ENCODE results near the gene CHN2.
"Not testable (repeated sequence)": the region's sequence is repeated elsewhere in the genome, so short reads cannot be mapped to it uniquely, and the experiment has no call there.

CHN2 gene

GRCh38 chr7:29190349-29191045 is 4.1 kb upstream of the CHN2 start:
- DNase-seq, result no peak

DNA sequence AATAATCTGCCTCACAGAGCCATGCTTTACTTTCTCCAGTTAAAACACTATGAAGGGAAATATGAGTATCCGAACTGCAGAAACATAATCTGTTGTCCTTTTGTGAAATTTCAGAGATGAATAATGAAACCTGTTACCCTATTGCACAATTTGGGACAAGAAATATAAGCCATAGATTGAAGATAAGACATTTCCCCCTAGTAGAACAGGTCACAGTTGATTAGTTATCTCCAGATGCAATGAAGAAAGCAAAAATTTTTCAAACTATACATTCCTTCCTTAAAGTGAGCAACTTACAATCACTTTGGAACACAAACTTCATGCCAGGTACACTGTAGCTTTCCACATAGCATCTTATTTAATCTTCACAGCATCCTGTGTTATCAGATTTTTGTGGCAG is 2.3 kb upstream of the CHN2 start:
- no peak for DNase-seq

- no peak for DNase-seq
Observed at GRCh38 chr7:29192811-29193210, 1.8 kb upstream of the CHN2 start.

- DNase-seq, result no peak
Observed at GRCh38 chr7:29193316-29194205, 1.0 kb upstream of the CHN2 start.

DNA sequence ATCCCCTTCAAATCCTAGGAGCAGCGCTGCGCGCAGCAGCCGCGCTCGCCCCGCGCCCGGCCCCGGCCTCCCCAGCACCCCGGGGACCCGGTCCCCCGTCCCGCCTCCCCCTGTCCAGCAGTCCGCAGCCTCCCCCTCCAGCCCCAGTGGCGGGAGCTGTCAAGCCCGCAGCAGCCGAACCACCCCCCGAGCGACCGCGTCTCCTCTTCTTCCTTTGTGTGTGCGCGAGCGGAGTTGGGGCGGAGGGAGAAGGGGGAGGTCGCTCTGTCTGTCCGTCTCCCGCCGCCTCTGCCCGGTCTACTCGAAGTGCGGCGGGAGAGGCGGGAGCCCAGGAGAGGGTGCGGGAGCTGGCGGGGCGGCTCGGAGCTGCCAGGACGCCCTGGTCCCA is 375 bp upstream of the CHN2 start:
- DNase-seq, result peak in 1 of 2 experiments; percentile 2

DNA sequence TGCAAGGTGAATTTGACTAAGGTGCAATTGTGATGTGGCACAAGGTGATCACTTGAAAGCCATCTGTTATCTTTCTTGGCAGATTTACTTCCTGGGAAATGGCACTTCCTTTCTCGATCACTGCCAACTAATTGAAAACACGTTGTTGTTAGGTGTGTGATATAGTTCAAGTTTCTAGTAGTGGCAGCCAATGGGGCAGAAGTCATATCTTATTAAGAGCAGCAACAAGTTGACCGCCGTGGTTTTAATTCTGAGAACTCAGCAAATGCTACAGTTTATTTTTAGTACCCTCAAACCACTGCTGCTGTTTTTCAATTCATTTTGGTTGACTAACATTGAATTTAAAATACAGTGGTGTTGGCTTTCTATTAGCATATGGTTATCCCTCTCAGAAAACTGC is 1.6 kb downstream of the CHN2 start:
- DNase-seq, result no peak

- no peak for DNase-seq
Observed at GRCh38 chr7:29196971-29197595, 2.5 kb downstream of the CHN2 start.

GRCh38 chr7:29197916-29198315 is 3.3 kb downstream of the CHN2 start:
- no peak for DNase-seq

DNA sequence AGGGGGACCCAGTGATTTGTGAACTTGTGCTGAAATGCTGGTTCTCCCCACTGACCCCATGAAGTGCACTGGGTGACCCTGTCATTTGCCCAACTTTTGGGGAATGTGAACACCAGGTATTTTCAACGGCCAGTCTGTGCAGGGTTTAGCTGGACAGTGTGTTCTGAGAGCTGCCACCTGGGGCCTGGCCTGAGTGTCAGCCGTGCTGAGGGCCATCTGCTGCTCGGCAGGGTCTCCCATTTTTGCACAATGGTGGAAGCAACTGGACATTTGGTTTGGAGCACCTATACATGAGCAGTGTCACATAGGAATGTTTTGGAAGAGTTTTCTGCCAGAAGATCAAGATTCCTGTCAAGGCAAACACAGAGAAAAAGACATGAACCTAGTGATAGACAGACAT is 5.2 kb downstream of the CHN2 start:
- no peak for DNase-seq

- DNase-seq, result no peak
Observed at GRCh38 chr7:29202651-29203069, 8.1 kb downstream of the CHN2 start.

- DNase-seq, result no peak
Observed at GRCh38 chr7:29204491-29205272, 10.1 kb downstream of the CHN2 start.

DNA sequence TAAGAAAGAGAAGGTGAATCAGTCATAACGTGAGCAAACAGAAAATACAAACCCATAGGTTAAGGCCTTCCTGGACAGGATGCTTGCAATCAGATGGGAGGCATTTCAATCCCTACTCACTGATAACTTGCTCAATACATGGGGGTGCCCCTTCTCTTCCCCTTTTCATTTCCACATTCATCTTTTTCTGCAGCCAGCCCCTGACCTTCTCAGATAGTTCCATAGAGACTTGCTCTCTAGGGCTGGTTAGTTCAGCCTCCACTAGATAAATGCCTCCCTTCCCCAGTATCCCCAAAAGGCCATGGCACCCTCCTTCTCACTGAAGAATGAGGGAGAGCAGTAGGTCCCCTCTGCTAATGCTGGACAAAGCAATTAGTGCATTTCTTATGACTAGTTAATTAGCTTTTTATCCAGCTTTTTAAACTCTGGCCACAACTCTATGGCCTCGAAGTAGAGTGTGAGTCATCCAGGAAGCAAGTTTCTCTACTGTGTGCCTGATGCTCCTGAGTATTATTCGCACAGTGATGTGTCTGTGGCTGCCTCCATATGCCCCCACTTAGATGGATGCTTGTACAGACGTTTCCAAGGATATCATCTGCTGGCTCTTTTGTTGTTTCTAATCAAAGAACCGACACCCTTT is 12.7 kb downstream of the CHN2 start:
- no peak for DNase-seq

DNA sequence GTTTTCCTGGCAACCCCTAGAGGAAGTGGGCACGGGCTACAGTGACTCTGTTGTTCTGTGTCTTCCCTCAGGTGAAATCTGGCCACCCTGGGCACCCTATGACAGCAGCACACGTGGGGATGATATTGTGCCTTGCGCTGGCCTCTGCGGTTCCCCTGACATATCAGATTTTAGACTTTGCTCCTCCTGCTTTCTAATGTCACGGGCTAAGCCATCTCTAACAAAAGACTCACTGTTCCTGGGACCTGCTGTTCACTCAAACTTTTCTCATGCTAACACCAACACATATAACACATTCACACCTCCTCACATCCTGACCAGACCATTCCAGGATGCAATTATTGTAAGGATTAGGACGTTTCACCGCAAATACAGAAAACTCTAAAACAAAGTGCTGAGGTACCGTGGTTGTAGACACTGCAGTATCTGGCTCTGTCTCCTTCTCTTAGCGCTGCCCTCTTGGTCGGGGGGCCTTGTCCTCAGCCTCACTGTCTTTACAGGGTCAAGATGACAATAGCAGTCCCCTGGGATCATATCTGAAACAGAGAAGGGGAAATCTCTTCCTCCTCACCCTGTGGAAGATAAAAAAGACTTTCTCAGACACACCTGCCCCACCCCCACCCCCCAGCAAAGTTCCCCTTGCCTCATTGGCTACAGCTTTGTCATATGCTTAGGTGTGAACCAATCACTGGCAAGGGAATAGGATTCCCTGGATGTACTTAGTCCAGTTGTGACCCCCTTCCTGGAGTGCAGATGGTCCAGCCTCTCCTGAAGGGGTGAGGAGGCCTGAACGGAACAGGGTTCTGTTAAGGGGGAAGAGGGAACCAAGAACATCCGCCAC is 14.1 kb downstream of the CHN2 start:
- DNase-seq, result no peak

- DNase-seq, result no peak
Observed at GRCh38 chr7:29209745-29210144, 15.2 kb downstream of the CHN2 start.

- DNase-seq, result not testable (repeated sequence)
Observed at GRCh38 chr7:29212736-29213135, 18.2 kb downstream of the CHN2 start.

GRCh38 chr7:29214056-29214455 is 19.5 kb downstream of the CHN2 start:
- DNase-seq, result no peak

DNA sequence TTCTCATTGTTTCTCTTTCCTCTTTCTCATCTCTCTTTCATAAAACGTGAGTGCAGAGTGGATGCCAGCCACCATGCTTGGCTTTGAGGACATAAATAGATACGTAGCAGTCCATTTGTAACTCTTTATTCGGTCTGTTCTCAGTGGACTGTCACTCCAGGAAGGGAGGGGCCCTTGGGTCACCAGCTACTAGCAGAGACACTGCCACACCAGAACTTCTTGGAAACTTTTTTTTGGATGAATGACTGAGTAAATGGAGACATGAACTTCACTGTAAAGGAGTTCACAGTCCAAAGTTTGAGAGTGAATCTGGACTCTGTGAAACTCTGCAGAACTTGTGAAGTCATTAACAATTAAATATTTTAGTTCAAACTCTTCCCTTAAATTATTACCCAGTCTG is 20.2 kb downstream of the CHN2 start:
- DNase-seq, result no peak

DNA sequence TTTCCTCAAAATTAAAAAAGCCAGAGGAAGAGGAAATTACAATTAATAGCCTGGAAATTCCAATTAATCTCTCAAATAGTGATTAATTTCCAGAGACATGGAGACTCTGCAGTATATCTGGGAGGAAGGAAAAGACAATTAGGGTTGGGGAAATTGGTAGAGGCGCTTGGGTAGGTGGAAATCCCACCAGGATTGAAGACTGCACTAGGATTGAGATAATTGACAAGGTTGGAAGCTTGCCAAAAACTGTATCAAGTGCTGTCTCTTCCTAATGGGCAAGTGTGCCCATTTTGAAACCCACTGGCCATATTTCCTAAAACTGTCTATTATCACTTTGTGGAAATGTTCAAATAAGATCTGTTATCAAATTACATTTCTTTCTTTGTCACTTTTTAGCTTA is 21.6 kb downstream of the CHN2 start:
- DNase-seq, result no peak

DNA sequence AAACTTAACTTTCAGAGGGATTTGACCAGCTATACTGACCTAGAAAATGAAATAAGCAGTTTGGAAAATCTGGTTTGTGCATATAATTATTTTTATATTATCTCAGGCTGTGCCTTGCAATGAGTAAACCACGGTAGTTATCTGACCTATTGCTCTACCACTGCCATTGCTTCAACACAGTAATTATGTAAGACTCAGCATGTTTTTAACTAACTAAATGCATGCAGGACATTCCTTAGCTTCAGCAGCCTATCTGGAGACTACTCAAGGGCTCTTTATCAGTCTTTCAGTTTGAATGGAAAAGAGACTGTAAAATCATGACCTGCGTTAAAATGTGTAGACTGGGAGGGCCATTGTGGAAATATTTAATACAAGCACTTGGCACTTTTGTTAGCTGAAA is 22.5 kb downstream of the CHN2 start:
- no peak for DNase-seq

GRCh38 chr7:29224726-29225125 is 30.2 kb downstream of the CHN2 start:
- DNase-seq, result no peak

DNA sequence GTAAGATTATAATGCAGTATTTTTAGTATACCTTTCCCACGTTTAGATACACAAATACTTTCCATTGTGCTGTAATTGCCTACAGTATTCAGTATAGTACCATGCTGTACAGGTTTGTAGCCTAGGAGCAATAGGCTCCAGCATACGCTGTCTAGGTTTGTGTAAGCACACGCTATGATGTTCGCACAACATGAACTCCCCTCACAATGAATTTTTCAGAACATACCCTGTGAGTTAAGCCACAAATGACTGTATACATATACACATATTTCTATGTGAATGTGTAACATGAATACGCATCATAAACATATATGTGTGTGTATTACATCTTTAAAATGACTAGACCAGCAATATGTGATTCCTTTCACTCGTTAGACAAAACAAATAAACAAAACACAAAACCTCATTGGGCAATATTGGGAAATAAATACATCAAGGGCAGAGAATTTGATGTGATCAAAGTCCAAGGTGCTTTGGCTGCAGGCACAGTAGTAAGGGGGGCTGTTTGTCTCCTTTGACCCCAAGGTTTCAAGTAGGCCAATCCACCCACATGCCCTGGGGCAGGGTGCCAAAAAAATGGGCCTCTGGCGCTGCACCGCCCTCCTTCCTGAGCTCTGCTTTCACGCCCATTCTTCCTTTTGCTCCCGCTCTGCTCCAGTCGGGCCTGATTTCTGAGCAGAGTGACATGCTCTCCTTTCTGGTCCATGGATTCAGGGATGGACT is 33.9 kb downstream of the CHN2 start:
- DNase-seq, result no peak

Data from stimulated activated CD4-positive, alpha-beta T cell treated with anti-CD3 and anti-CD28 coated beads, Interleukin-4, amount 100 ng/mL, for 4 hours (primary cell).